Trophoblast cell (in vitro differentiated cells and primary cell): ENCODE results near the gene GABARAPL2.
A peak's percentile ranks its signal among the peaks of the same experiment; 100 is the strongest.

ENCODE experiments used
- DNase-seq, 2 donors: peaks; one replicate each; pipeline ENCODE4 v3.0.0-alpha.2; 2016
- H2AFZ ChIP-seq: 2 replicates; pipeline ENCODE4 v1.6.1; 2013; ENCODE audit warnings: low read length, moderate library complexity, mild to moderate bottlenecking; ENCODE audit not compliant: insufficient read depth, poor library complexity
- H2AK5ac ChIP-seq: 2 replicates; pipeline ENCODE4 v1.6.1; 2013; ENCODE audit warnings: mild to moderate bottlenecking, low read length
- H2BK120ac ChIP-seq: 2 replicates; pipeline ENCODE4 v1.6.1; 2013; ENCODE audit warnings: low read length, mild to moderate bottlenecking, moderate library complexity; ENCODE audit not compliant: insufficient read depth, poor library complexity
- H2BK12ac ChIP-seq: 2 replicates; pipeline ENCODE4 v1.6.1; 2013; ENCODE audit warnings: mild to moderate bottlenecking, low read length, moderate library complexity
- H2BK5ac ChIP-seq: 2 replicates; pipeline ENCODE4 v1.6.1; 2013; ENCODE audit warnings: low read length, low read depth, moderate library complexity, mild to moderate bottlenecking; ENCODE audit not compliant: poor library complexity
- H3K14ac ChIP-seq: 2 replicates; pipeline ENCODE4 v1.6.1; 2013; ENCODE audit warnings: mild to moderate bottlenecking, low read length
- H3K18ac ChIP-seq: 2 replicates; pipeline ENCODE4 v1.6.1; 2013; ENCODE audit warnings: mild to moderate bottlenecking, low read length
- H3K23ac ChIP-seq: 2 replicates; pipeline ENCODE4 v1.6.1; 2013; ENCODE audit warnings: low read length
- H3K27ac ChIP-seq: 2 replicates; pipeline ENCODE4 v1.5.1; 2013; ENCODE audit warnings: low read depth, mild to moderate bottlenecking, inconsistent platforms, low read length, moderate library complexity
- H3K27me3 ChIP-seq: 2 replicates; pipeline ENCODE4 v1.6.1; 2013; ENCODE audit warnings: inconsistent platforms, mild to moderate bottlenecking, low read length, moderate library complexity; ENCODE audit not compliant: insufficient read depth
- H3K36me3 ChIP-seq, 2 experiments: 1 replicate in 1 of 2; 2 replicates in 1 of 2; pipeline ENCODE4 v1.6.1; 2013; ENCODE audit warnings: low read length in 2 of 2, mild to moderate bottlenecking in 2 of 2, moderate library complexity in 1 of 2; ENCODE audit not compliant: insufficient read depth in 2 of 2, control insufficient read depth in 1 of 2
- H3K4ac ChIP-seq: 2 replicates; pipeline ENCODE4 v1.6.1; 2013; ENCODE audit warnings: low read depth, mild to moderate bottlenecking, low read length, moderate library complexity
- H3K4me1 ChIP-seq, 2 experiments: 1 replicate in 1 of 2; 2 replicates in 1 of 2; pipeline ENCODE4 v1.6.1; 2013; ENCODE audit warnings: low read length in 2 of 2, mild to moderate bottlenecking in 2 of 2, moderate library complexity in 1 of 2; ENCODE audit not compliant: insufficient read depth in 2 of 2, control insufficient read depth in 1 of 2
- H3K4me2 ChIP-seq: 2 replicates; pipeline ENCODE4 v1.6.1; 2013; ENCODE audit warnings: inconsistent platforms, mild to moderate bottlenecking, low read length, moderate library complexity
- H3K4me3 ChIP-seq: 2 replicates; pipeline ENCODE4 v1.5.1; 2013; ENCODE audit warnings: mild to moderate bottlenecking, low read depth, low read length, inconsistent platforms
- H3K79me1 ChIP-seq: one replicate; pipeline ENCODE4 v1.6.1; 2013; ENCODE audit warnings: low read length
- H3K79me2 ChIP-seq: 2 replicates; pipeline ENCODE4 v1.6.1; 2013; ENCODE audit warnings: low read length, mild to moderate bottlenecking; ENCODE audit not compliant: control insufficient read depth, insufficient read depth, poor library complexity
- H3K9ac ChIP-seq: 2 replicates; pipeline ENCODE4 v1.6.1; 2013; ENCODE audit warnings: mild to moderate bottlenecking, low read length
- H3K9me3 ChIP-seq: 2 replicates; pipeline ENCODE4 v1.6.1; 2013; ENCODE audit warnings: low read depth, mild to moderate bottlenecking, control low read depth, inconsistent platforms, low read length; ENCODE audit not compliant: insufficient read depth
- H4K12ac ChIP-seq: 2 replicates; pipeline ENCODE4 v1.6.1; 2013; ENCODE audit warnings: low read depth, mild to moderate bottlenecking, low read length, moderate library complexity
- H4K8ac ChIP-seq: 2 replicates; pipeline ENCODE4 v1.6.1; 2013; ENCODE audit warnings: low read depth, mild to moderate bottlenecking, low read length, moderate library complexity
- H4K91ac ChIP-seq: one replicate; pipeline ENCODE4 v1.6.1; 2013; ENCODE audit warnings: low read depth, mild to moderate bottlenecking, low read length, moderate library complexity
- WGBS: extraction: QIAGEN DNeasy Blood & Tissue Kit; methylation state at CpG from one replicate; pipeline ENCODE4 v1.1.7; 2013; ENCODE audit warnings: missing lambda C conversion rate; ENCODE audit not compliant: insufficient read length, insufficient coverage; ENCODE audit errors: extremely low coverage; 5-methylcytosine and 5-hydroxymethylcytosine counted together

The GABARAPL2 gene

DNA sequence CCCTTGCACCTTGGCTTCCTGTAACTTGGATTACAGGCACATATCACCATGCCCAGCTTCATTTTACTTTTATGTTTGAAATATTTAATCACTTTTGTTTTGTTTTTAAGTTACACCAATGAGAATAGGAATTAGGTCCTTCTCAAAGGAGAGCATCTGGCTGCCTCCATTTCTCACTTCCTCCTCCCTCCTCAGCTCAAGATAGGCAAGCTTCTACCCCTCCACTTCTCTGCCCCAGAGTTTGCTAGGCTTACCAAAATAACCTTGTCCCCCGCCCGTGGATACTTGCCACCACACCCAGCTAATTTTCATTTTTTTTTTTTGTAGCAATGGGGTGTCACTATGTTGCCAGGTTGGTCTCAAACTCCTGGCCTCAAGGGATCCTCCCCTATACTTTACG lies 17.9 kb downstream of the GABARAPL2 start:
- Histone ChIP-seq H3K4me1 (no peaks in the 10 kb centered on the region), H3K4ac (no peak overlapping the region), H4K91ac (no peak overlapping the region), H2BK12ac (no peak overlapping the region), H3K9ac (no peak overlapping the region), H3K14ac (no peak overlapping the region), H3K4me3 (no peak overlapping the region), H4K12ac (no peak overlapping the region), H3K27ac (no peak overlapping the region), H3K27me3 (no peaks in the 10 kb centered on the region), H3K18ac (no peak overlapping the region), H3K4me2 (no peak overlapping the region), H3K79me2 (no peaks in the 10 kb centered on the region), H3K36me3 (peaks cover 0 to 9% of the 10 kb centered on the region in 2 experiments), H3K79me1 (no peaks in the 10 kb centered on the region), H2AFZ (no peak overlapping the region), H2AK5ac (no peak overlapping the region), H2BK5ac (no peak overlapping the region), H3K9me3 (no peaks in the 10 kb centered on the region), H2BK120ac (no peak overlapping the region), H4K8ac (no peak overlapping the region), H3K23ac (no peak overlapping the region)
- no peak for DNase-seq
- no CpG with 5 or more reads among the region's 3 CpGs for WGBS

DNA sequence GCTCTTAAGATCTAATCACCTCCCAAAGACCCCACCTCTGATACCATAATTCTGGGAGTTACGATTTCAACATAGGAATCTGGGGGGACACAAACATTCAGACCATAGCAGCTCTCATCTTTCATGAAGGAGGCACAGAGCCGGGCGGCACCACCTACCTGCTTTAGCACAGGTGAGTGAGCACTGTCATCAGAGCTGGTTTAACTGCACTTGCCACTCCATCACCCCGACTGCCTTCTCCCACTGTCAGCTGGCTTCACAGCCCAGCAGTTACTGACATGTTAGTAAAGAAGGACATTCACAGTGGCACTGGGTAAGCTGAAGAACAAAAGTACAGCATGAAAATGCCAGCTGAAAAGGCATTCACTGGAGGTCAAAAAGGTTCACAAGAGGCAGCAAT lies 22.5 kb downstream of the GABARAPL2 start:
- Histone ChIP-seq H3K4me3 (no peak overlapping the region), H3K27ac (no peak overlapping the region), H2AK5ac (no peak overlapping the region), H4K8ac (no peak overlapping the region), H3K18ac (no peak overlapping the region), H3K23ac (no peak overlapping the region), H3K79me2 (no peaks in the 10 kb centered on the region), H3K9ac (no peak overlapping the region), H2BK120ac (no peak overlapping the region), H3K4me1 (peaks cover 0 to 3% of the 10 kb centered on the region in 2 experiments), H2AFZ (no peak overlapping the region), H3K4ac (no peak overlapping the region), H2BK12ac (no peak overlapping the region), H3K27me3 (no peaks in the 10 kb centered on the region), H3K4me2 (no peak overlapping the region), H4K12ac (no peak overlapping the region), H4K91ac (no peak overlapping the region), H3K14ac (no peak overlapping the region), H3K36me3 (peaks cover 2% of the 10 kb centered on the region in 2 experiments), H3K79me1 (no peaks in the 10 kb centered on the region), H2BK5ac (no peak overlapping the region), H3K9me3 (no peaks in the 10 kb centered on the region)
- no CpG with 5 or more reads among the region's 4 CpGs for WGBS
- no peak for DNase-seq

DNA sequence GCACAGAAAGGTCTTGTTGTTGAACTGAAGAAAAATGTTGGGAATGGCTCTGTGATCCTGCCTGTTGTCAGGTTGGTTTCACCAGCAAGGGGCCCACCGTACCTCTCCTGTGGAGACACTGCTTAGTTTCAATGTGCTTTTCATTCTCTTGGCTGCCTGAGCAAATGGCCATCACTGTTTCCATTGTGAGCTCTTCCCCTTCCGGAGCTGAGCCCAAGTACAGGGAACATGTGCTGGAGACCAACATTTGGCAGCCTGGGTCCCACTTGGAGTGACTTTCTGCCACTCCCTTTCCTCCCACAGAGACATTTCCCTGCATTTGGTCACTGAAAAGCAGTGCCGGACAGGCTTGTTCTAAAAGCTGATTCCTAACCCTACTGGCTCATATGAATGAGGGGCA lies 23.1 kb downstream of the GABARAPL2 start:
- Histone ChIP-seq H2BK5ac (no peak overlapping the region), H2AFZ (no peak overlapping the region), H3K79me1 (no peaks in the 10 kb centered on the region), H3K79me2 (no peaks in the 10 kb centered on the region), H3K4me2 (no peak overlapping the region), H4K91ac (no peak overlapping the region), H3K4me3 (no peak overlapping the region), H2BK12ac (no peak overlapping the region), H2BK120ac (no peak overlapping the region), H3K36me3 (peaks cover 2% of the 10 kb centered on the region in 2 experiments), H3K4ac (no peak overlapping the region), H3K4me1 (peaks cover 0 to 3% of the 10 kb centered on the region in 2 experiments), H3K27ac (no peak overlapping the region), H3K9me3 (no peaks in the 10 kb centered on the region), H3K9ac (no peak overlapping the region), H4K8ac (no peak overlapping the region), H3K14ac (no peak overlapping the region), H3K23ac (no peak overlapping the region), H3K27me3 (no peaks in the 10 kb centered on the region), H2AK5ac (no peak overlapping the region), H4K12ac (no peak overlapping the region), H3K18ac (no peak overlapping the region)
- no CpG with 5 or more reads among the region's 3 CpGs for WGBS
- no peak for DNase-seq

DNA sequence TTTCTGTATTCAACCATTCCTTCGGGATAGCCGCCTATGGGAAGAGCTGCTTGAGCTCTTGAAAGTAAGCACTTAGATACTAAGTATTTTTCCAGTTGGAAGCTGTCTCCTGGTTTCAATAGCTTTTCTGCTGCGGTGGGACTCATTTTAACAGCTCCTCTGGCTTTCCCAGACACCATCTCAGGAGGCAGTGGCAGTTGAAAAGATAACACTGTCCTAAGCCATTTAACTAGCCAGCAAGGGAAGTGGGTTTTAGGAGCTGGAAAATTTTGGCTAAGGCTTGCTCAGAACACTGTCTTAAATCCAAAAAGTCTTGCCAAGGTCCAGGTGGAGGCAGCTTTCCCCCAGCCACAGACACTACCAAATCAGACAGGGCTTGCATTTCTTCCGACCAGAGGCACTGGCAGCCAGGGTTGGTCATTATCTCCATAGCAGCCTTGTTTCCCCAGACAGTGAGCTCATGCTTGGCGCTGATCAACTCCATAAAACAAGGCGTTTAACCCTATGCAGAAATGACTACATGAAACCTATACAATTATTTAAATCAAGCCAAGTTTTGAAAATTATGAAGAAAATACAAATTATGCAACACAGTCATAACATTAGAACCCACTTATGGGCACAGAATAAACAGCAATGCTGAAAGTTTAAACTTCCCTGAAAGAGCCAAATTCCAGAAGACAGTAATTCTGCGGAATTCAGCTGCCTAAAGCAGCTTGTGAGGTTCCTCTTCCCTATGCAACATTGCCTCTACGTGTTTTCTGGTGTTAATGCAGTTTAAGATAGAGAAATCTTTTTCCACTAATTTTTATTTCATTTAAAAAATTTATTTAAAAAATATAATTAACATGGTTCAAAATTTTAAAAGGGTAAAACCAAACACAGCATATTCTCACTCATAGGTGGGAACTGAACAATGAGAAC lies 25.0 kb downstream of the GABARAPL2 start:
- Histone ChIP-seq H3K36me3 (peaks cover 2% of the 10 kb centered on the region in 2 experiments), H4K91ac (no peak overlapping the region), H4K12ac (no peak overlapping the region), H3K4me1 (peaks cover 0 to 3% of the 10 kb centered on the region in 2 experiments), H3K4me2 (peak overlapping the region; percentile 47), H2AFZ (no peak overlapping the region), H2AK5ac (no peak overlapping the region), H3K79me1 (no peaks in the 10 kb centered on the region), H3K9ac (no peak overlapping the region), H3K79me2 (no peaks in the 10 kb centered on the region), H3K23ac (no peak overlapping the region), H2BK5ac (no peak overlapping the region), H3K9me3 (no peaks in the 10 kb centered on the region), H3K27me3 (no peaks in the 10 kb centered on the region), H3K18ac (no peak overlapping the region), H2BK12ac (peak overlapping the region; percentile 50), H4K8ac (no peak overlapping the region), H3K4ac (no peak overlapping the region), H3K27ac (peak overlapping the region; percentile 58), H3K14ac (no peak overlapping the region), H3K4me3 (no peak overlapping the region), H2BK120ac (no peak overlapping the region)
- no CpG with 5 or more reads among the region's 8 CpGs for WGBS
- DNase-seq: no peak
